Measurements from ENCODE around the gene KIF2B. TPM values are rescaled to one million over a fixed set of nuclear protein-coding genes. Genes with fewer than 3 reads are reported as not detected.

The KIF2B gene, protein sequence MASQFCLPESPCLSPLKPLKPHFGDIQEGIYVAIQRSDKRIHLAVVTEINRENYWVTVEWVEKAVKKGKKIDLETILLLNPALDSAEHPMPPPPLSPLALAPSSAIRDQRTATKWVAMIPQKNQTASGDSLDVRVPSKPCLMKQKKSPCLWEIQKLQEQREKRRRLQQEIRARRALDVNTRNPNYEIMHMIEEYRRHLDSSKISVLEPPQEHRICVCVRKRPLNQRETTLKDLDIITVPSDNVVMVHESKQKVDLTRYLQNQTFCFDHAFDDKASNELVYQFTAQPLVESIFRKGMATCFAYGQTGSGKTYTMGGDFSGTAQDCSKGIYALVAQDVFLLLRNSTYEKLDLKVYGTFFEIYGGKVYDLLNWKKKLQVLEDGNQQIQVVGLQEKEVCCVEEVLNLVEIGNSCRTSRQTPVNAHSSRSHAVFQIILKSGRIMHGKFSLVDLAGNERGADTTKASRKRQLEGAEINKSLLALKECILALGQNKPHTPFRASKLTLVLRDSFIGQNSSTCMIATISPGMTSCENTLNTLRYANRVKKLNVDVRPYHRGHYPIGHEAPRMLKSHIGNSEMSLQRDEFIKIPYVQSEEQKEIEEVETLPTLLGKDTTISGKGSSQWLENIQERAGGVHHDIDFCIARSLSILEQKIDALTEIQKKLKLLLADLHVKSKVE
- total RNA-seq, result not detected in 2 replicates

DNA sequence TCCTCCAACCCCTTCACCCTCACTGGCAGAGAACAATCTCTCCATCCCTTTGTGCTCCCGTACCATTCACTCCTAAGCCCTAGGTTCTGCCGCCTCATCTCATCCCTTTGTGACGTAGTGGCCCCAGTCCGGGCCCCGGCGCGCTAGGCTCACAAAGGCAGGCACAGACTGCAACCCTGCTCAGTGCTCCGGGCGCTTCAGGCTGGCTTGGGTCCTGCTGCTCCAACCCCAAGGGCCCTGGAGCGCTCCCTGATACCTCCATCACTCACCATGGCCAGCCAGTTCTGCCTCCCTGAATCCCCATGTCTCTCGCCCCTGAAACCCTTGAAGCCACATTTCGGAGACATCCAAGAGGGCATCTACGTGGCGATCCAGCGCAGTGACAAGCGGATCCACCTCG, at the start of gene KIF2B:
Gene KIF2B (plus strand): TSS at position 164 of the 400 bp plus-strand sequence. CDS start 107 bp downstream, at position 271.

